Endothelial cell of umbilical vein (primary cell): ENCODE data around the gene KLF15.

Experiments used
- EZH2 ChIP-seq: IDR thresholded peaks from 2 replicates; pipeline ENCODE4 v1.6.1; 2012; ENCODE audit warnings: borderline replicate concordance, low read depth, mild to moderate bottlenecking, moderate library complexity, low read length, inconsistent platforms; ENCODE audit not compliant: severe bottlenecking
- FOS ChIP-seq: IDR thresholded peaks from 2 replicates; pipeline ENCODE4 v1.6.1; 2011; ENCODE audit warnings: mild to moderate bottlenecking, low read length, moderate library complexity, borderline replicate concordance; ENCODE audit not compliant: insufficient read depth
- GATA2 ChIP-seq: IDR thresholded peaks from 2 replicates; pipeline ENCODE4 v1.7.0; 2011; ENCODE audit warnings: low read depth, mild to moderate bottlenecking, moderate library complexity, mixed read lengths, low read length; ENCODE audit not compliant: insufficient read length, insufficient read depth
- JUN ChIP-seq: IDR thresholded peaks from 2 replicates; pipeline ENCODE4 v1.6.1; 2011; ENCODE audit warnings: borderline replicate concordance, low read depth; ENCODE audit not compliant: insufficient read length, insufficient read depth
- MYC ChIP-seq: IDR thresholded peaks from one replicate; pipeline ENCODE4 v1.6.1; 2011; ENCODE audit warnings: mild to moderate bottlenecking, low read depth, low read length
- POLR2A ChIP-seq: IDR thresholded peaks from 2 replicates; pipeline ENCODE4 v1.6.1; 2012; ENCODE audit warnings: low read depth, mild to moderate bottlenecking, control low read depth, low read length
- POLR2AphosphoS5 ChIP-seq: IDR thresholded peaks from 2 replicates; pipeline ENCODE4 v1.6.1; 2012; ENCODE audit warnings: low read depth, mild to moderate bottlenecking, control low read depth, low read length, moderate library complexity; ENCODE audit not compliant: insufficient read depth
- TF ChIP-seq, protein P1 (sequence below), 2 donors: IDR thresholded peaks; 1 replicate in 1 of 2; 2 replicates in 1 of 2; pipeline ENCODE4 v1.5.1; 2011; ENCODE audit warnings: low read length in 2 of 2, mild to moderate bottlenecking in 2 of 2, moderate library complexity in 2 of 2, control low read depth in 1 of 2, inconsistent platforms in 1 of 2, low read depth in 1 of 2; ENCODE audit not compliant: insufficient read depth in 1 of 2; ENCODE audit errors: extremely low read depth in 1 of 2
- TF ChIP-seq, protein P2 (sequence below): IDR thresholded peaks from 2 replicates; pipeline ENCODE4 v1.6.1; 2011; ENCODE audit not compliant: insufficient read depth, insufficient read length

DNA sequence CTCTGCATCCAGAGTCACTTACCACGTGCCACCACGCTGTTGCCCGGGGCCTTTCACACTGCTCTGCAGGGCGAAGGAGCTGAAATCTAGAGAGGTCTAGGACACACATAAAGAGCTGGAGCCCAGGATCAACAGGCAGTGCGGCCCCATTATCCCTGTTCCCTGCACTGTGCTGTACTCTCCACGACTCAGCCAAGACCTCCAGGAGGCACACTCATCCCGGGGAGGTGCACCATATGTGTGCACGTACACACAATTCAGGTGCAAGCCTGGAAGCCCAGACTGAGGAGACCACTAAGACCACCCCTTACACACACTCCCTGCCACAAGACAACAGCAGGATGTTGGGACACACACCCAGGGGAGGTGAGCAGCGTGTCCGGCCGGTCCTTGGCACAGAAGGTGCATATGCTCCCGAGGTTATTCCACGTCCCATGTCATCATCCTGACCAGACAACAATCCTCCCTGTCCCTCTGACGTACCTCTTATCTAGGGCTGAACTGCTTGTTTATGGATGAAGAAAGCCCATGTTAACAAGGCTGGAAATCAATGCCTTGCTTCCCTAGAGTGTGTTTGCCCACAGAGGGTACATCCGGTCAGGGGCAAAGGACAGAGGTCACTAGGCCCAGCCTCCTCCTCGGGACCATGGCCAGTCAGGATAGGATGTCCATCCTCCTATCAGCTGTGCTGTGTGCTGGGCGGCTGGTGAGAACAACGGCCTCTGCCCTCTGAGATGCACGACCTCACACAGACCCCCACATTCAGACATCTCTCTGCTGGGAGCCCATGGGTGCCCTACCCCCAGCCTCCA, 16.1 kb downstream of the KLF15 start:
- TF ChIP-seq POLR2AphosphoS5 (no peak), FOS (no peak), EZH2 (no peak), JUN (no peak), POLR2A (no peak), MYC (no peak), GATA2 (no peak)
- TF ChIP-seq, protein P1, sequence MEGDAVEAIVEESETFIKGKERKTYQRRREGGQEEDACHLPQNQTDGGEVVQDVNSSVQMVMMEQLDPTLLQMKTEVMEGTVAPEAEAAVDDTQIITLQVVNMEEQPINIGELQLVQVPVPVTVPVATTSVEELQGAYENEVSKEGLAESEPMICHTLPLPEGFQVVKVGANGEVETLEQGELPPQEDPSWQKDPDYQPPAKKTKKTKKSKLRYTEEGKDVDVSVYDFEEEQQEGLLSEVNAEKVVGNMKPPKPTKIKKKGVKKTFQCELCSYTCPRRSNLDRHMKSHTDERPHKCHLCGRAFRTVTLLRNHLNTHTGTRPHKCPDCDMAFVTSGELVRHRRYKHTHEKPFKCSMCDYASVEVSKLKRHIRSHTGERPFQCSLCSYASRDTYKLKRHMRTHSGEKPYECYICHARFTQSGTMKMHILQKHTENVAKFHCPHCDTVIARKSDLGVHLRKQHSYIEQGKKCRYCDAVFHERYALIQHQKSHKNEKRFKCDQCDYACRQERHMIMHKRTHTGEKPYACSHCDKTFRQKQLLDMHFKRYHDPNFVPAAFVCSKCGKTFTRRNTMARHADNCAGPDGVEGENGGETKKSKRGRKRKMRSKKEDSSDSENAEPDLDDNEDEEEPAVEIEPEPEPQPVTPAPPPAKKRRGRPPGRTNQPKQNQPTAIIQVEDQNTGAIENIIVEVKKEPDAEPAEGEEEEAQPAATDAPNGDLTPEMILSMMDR (IDR thresholded peaks at IDR 0.05; ENCODE audit: extremely low read depth in 1 of 2, insufficient read depth in 1 of 2, low read depth in 1 of 2, low read length in 2 of 2): no peak
- TF ChIP-seq, protein P2, sequence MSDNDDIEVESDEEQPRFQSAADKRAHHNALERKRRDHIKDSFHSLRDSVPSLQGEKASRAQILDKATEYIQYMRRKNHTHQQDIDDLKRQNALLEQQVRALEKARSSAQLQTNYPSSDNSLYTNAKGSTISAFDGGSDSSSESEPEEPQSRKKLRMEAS: no peak
